GM23338 (cell line): ENCODE data around the gene ELOVL6. TPM values are rescaled to one million over a fixed set of nuclear protein-coding genes. Genes with fewer than 3 reads are reported as not detected.

Experiments
- ATAC-seq: fragments of 200-7000 bp; cut with Tn5 transposase; 3 replicates; pipeline ENCODE4 v1.9.1; 2020
- DNase-seq: peaks from one replicate; pipeline ENCODE4 v3.0.0-alpha.2; 2015; ENCODE audit warnings: low spot score
- H2AFZ ChIP-seq: fragments of 200-600 bp; sonication (generic); 2 replicates; pipeline ENCODE4 v1.8.0; 2016; ENCODE audit warnings: antibody characterized with exemption, mild to moderate bottlenecking, moderate library complexity
- H3F3A ChIP-seq: fragments of 200-600 bp; sonication (generic); replicated peaks from 2 replicates; pipeline ENCODE4 v1.8.0; 2017; ENCODE audit warnings: antibody characterized with exemption, mixed run types, low read depth
- H3K27ac ChIP-seq: fragments of 200-600 bp; sonication (generic); 2 replicates; pipeline ENCODE4 v1.6.1; 2016; ENCODE audit warnings: low read depth
- H3K27me3 ChIP-seq: fragments of 200-600 bp; sonication (generic); 2 replicates; pipeline ENCODE4 v1.8.0; 2016; ENCODE audit warnings: mild to moderate bottlenecking, mixed run types, moderate library complexity; ENCODE audit not compliant: insufficient read depth
- H3K36me3 ChIP-seq: fragments of 200-600 bp; sonication (generic); 2 replicates; pipeline ENCODE4 v1.8.0; 2016; ENCODE audit warnings: mild to moderate bottlenecking; ENCODE audit not compliant: insufficient read depth
- H3K4me1 ChIP-seq: fragments of 200-600 bp; sonication (generic); 2 replicates; pipeline ENCODE4 v1.8.0; 2016; ENCODE audit warnings: mild to moderate bottlenecking, moderate library complexity; ENCODE audit not compliant: insufficient read depth
- H3K4me2 ChIP-seq: fragments of 200-600 bp; sonication (generic); 2 replicates; pipeline ENCODE4 v1.7.1; 2017; ENCODE audit warnings: mixed run types
- H3K4me3 ChIP-seq: fragments of 200-600 bp; sonication (generic); 2 replicates; pipeline ENCODE4 v1.6.1; 2016; ENCODE audit warnings: mixed run types
- H3K79me2 ChIP-seq: fragments of 200-600 bp; sonication (generic); replicated peaks from 2 replicates; pipeline ENCODE4 v1.8.0; 2017; ENCODE audit warnings: mild to moderate bottlenecking; ENCODE audit not compliant: insufficient read depth
- H3K9me2 ChIP-seq: fragments of 200-600 bp; sonication (generic); 2 replicates; pipeline ENCODE4 v1.8.0; 2017; ENCODE audit not compliant: insufficient read depth
- H4K20me1 ChIP-seq: fragments of 200-600 bp; sonication (generic); replicated peaks from 2 replicates; pipeline ENCODE4 v1.8.0; 2017; ENCODE audit warnings: mild to moderate bottlenecking; ENCODE audit not compliant: insufficient read depth
- H3K27ac Mint-ChIP-seq: 2 replicates; pipeline ENCODE4 v1.8.0; 2020; ENCODE audit warnings: inconsistent platforms, mild to moderate bottlenecking, moderate library complexity, mixed read lengths
- H3K27me3 Mint-ChIP-seq: 3 replicates; pipeline ENCODE4 v1.8.0; 2022; ENCODE audit warnings: low read depth, mild to moderate bottlenecking, moderate library complexity, mixed read lengths, inconsistent platforms; ENCODE audit not compliant: insufficient read depth, poor library complexity
- H3K36me3 Mint-ChIP-seq: 3 replicates; pipeline ENCODE4 v1.8.0; 2021; ENCODE audit warnings: low read depth, mild to moderate bottlenecking, inconsistent platforms, moderate library complexity, mixed read lengths
- H3K4me1 Mint-ChIP-seq: 3 replicates; pipeline ENCODE4 v1.8.0; 2020; ENCODE audit warnings: mild to moderate bottlenecking, inconsistent platforms, mixed read lengths
- H3K4me3 Mint-ChIP-seq: 3 replicates; pipeline ENCODE4 v1.8.0; 2021; ENCODE audit warnings: moderate library complexity, mild to moderate bottlenecking, inconsistent platforms, mixed read lengths
- H3K9me3 Mint-ChIP-seq: 3 replicates; pipeline ENCODE4 v1.8.0; 2020; ENCODE audit warnings: moderate library complexity, mild to moderate bottlenecking, inconsistent platforms, mixed read lengths
- ETS1 ChIP-seq: IDR thresholded peaks from 2 replicates; pipeline ENCODE4 v1.6.1; 2016; ENCODE audit warnings: antibody characterized with exemption
- NANOG ChIP-seq: IDR thresholded peaks from 2 replicates; pipeline ENCODE4 v1.6.1; 2016; ENCODE audit warnings: antibody characterized with exemption, borderline replicate concordance
- ZNF331 ChIP-seq: fragments of 250-450 bp; sonication (Bioruptor Pico); IDR thresholded peaks from 2 replicates; pipeline ENCODE4 v1.5.0; 2020; ENCODE audit warnings: low read depth, mild to moderate bottlenecking, moderate library complexity
- ZNF462 ChIP-seq: fragments of 250-450 bp; sonication (Bioruptor Pico); IDR thresholded peaks from 2 replicates; pipeline ENCODE4 v1.5.0; 2020; ENCODE audit warnings: mild to moderate bottlenecking, moderate library complexity
- polyA plus RNA-seq: library from polyadenylated mRNA; unstranded; fragments of >200 nt; fragmentation: Nextera tagmentation; extraction: Ambion mirVana; gene quantifications from 2 replicates; pipeline ENCODE4 v1.2.1, GENCODE V29; 2016
- total RNA-seq: library from RNA; depleted of rRNA; stranded (reverse); fragments of >200 nt; shearing (Covaris generic); gene quantifications from 2 replicates; pipeline ENCODE4 v1.2.3, GENCODE V29; 2014
- TF ChIP-seq, protein P1 (sequence below), 2 experiments: fragments of 200-600 bp in 1 of 2; sonication (generic) in 1 of 2; conservative IDR thresholded peaks; 2 replicates each; pipeline versions ENCODE4 v1.5.1 to v1.6.1; 2016 to 2017; ENCODE audit warnings: antibody characterized with exemption in 2 of 2, low read depth in 2 of 2, mild to moderate bottlenecking in 2 of 2, moderate library complexity in 1 of 2

Gene ELOVL6
- total and polyA plus RNA-seq, 2 experiments from 2014 or later = 82.7 to 89.5 TPM

GRCh38 chr4:110033355-110034025 lies 164.9 kb downstream of the ELOVL6 start (continued):
- TF ChIP-seq ZNF462 = no peak
- no peak for TF ChIP-seq NANOG
- no peak for TF ChIP-seq ETS1

DNA sequence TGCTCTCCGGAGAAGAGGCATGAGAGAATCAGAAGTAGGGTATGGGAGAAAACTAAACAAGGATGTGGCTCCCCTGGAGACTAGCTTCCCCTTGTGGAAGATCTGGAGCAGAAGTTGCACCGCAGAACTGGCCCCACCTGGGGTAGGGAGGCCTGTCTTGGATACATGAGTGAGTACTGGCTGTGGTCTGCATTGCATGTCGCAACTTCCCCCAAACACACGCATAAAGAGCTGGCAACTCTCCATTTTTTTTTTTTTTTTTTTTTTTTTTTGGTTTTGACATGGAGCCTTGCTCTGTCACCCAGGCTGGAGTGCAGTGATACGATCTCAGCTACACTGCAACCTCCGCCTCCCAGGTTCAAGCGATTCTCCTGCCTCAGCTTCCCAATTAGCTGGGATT lies 165.8 kb downstream of the ELOVL6 start:
- Histone ChIP-seq H3K27me3 (no peaks in the 10 kb centered on the region), H3K4me2 (no peak overlapping the region), H3K4me3 (no peak overlapping the region), H4K20me1 (no peaks in the 10 kb centered on the region), H3F3A (no peaks in the 10 kb centered on the region), H3K4me1 (no peaks in the 10 kb centered on the region), H3K27ac (no peak overlapping the region), H3K36me3 (no peaks in the 10 kb centered on the region), H3K9me2 (no peaks in the 10 kb centered on the region; the same call in 1 of the 2 replicates), H3K79me2 (no peaks in the 10 kb centered on the region), H2AFZ (no peak overlapping the region; the same call in 1 of the 2 replicates)
- Mint-ChIP-seq H3K4me3 (no peak overlapping the region), H3K4me1 (peaks cover 11% of the 10 kb centered on the region), H3K27me3 (no peaks in the 10 kb centered on the region), H3K36me3 (no peaks in the 10 kb centered on the region), H3K27ac (no peak overlapping the region), H3K9me3 (no peaks in the 10 kb centered on the region)
- DNase-seq = no peak
- TF ChIP-seq, protein P1, sequence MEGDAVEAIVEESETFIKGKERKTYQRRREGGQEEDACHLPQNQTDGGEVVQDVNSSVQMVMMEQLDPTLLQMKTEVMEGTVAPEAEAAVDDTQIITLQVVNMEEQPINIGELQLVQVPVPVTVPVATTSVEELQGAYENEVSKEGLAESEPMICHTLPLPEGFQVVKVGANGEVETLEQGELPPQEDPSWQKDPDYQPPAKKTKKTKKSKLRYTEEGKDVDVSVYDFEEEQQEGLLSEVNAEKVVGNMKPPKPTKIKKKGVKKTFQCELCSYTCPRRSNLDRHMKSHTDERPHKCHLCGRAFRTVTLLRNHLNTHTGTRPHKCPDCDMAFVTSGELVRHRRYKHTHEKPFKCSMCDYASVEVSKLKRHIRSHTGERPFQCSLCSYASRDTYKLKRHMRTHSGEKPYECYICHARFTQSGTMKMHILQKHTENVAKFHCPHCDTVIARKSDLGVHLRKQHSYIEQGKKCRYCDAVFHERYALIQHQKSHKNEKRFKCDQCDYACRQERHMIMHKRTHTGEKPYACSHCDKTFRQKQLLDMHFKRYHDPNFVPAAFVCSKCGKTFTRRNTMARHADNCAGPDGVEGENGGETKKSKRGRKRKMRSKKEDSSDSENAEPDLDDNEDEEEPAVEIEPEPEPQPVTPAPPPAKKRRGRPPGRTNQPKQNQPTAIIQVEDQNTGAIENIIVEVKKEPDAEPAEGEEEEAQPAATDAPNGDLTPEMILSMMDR (conservative IDR thresholded peaks at IDR 0.05; ENCODE audit: low read depth in 2 of 2) = 0 out of 4 replicates have a peak, but pooled peaks of 1 of the 2 experiments have one; percentile 5
- no peak for TF ChIP-seq ZNF331 (CRISPR knock-in tag)
- no peak for ATAC-seq
